Activated T-helper 1 cell treated with Interleukin-2 at 50 U/mL for 16 hours (primary cell): ENCODE measurements around the gene EPM2A.

ENCODE experiments used
- DNase-seq: peaks from one replicate; pipeline ENCODE4 v3.0.0-alpha.2; 2020; ENCODE audit warnings: low read depth

EPM2A gene

DNA sequence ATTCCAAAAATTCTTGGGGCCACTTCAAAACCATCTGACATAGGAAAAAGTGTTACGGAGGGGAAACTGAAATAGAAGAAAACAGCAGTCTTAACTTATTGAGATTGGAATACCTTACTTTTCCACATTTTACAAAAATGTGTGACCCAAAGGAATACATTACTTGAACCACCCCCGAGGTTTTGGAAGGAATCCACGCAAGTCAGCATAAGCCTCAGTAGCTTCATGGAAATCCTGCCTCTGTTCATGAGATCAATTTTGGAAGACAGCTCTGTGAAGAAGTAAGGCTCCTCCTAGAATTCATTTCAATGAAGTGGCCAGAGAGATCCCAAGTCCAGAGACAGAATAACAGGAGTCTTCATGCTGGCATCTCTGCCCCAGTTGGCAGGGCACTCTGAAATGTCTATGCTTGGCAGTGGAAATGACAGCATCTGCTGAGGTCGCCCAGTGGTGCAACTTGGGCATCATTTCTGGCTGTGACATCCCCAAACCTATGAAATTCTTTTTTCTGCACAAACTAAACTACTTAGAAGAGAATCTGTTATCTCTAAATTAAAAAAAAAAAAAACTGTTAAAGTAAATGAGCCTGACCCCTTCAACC, 132.5 kb downstream of the EPM2A start:
- DNase-seq = no peak

GRCh38 chr6:145601397-145601796, 133.9 kb downstream of the EPM2A start:
- no peak for DNase-seq

DNA sequence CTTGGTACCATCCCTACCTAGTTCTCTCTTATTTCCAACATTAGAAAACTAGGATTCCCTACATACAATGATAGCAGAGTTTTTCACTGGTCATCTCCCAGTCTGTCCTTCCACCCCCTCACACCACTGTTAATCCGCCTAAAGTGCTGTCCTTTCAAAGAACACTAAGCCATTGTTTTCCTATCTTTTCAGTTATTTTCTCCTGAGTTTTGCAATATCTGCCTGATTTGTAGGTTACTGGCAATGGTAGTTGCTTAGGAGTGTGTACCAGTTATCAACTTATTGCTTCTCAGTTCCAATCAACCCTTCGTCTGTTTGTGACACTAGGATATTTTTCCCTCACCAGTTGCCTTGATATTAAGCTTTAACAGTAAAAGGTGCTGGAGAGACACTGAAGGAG, 135.0 kb downstream of the EPM2A start:
- no peak for DNase-seq

- DNase-seq = no peak
Observed at GRCh38 chr6:145588981-145589380, 146.3 kb downstream of the EPM2A start.

DNA sequence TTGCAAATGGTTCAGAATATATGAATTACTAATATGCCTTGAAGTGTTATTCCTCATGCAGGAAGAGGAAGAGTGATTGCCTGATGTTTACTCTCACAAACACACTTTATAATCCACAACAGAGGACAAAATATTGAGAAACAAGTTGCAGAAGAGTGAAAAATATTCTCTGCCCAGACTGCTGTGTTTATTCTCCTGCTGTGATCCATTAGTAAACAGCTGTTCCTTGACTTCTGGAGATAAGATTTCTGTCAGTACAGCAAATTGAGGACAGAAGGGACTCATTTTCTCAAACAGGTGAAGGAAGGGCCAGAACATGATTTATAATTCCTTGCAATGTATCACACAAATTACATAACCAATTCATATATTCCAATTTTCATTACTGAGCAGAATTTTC, 148.0 kb downstream of the EPM2A start:
- DNase-seq = no peak

DNA sequence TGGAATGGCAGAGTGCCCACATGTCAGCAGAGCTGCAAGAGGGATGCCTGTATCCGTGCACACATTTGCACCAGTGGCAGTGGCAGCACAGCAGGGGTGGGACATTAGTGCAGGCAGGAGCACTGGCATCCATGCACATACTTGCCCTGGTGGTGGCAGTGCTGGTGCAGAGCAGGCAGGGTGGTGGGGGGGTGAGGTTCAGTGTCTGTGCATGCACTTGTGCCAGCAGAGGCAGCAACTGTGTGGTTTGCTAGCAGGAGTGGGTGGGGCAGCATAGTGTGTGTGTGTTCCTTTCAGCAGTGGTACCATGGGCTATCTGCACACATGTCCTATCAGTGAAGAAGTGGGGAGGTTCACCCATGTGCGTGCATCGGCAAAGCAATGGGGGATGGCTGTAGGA, 151.6 kb downstream of the EPM2A start:
- no peak for DNase-seq
